ENCODE data around the gene PDCD11. TPM values are rescaled to one million over a fixed set of nuclear protein-coding genes. Genes with fewer than 3 reads are reported as not detected.
"Not testable (repeated sequence)": the region's sequence is repeated elsewhere in the genome, so short reads cannot be mapped to it uniquely, and the experiment has no call there.

Gene PDCD11, protein sequence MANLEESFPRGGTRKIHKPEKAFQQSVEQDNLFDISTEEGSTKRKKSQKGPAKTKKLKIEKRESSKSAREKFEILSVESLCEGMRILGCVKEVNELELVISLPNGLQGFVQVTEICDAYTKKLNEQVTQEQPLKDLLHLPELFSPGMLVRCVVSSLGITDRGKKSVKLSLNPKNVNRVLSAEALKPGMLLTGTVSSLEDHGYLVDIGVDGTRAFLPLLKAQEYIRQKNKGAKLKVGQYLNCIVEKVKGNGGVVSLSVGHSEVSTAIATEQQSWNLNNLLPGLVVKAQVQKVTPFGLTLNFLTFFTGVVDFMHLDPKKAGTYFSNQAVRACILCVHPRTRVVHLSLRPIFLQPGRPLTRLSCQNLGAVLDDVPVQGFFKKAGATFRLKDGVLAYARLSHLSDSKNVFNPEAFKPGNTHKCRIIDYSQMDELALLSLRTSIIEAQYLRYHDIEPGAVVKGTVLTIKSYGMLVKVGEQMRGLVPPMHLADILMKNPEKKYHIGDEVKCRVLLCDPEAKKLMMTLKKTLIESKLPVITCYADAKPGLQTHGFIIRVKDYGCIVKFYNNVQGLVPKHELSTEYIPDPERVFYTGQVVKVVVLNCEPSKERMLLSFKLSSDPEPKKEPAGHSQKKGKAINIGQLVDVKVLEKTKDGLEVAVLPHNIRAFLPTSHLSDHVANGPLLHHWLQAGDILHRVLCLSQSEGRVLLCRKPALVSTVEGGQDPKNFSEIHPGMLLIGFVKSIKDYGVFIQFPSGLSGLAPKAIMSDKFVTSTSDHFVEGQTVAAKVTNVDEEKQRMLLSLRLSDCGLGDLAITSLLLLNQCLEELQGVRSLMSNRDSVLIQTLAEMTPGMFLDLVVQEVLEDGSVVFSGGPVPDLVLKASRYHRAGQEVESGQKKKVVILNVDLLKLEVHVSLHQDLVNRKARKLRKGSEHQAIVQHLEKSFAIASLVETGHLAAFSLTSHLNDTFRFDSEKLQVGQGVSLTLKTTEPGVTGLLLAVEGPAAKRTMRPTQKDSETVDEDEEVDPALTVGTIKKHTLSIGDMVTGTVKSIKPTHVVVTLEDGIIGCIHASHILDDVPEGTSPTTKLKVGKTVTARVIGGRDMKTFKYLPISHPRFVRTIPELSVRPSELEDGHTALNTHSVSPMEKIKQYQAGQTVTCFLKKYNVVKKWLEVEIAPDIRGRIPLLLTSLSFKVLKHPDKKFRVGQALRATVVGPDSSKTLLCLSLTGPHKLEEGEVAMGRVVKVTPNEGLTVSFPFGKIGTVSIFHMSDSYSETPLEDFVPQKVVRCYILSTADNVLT (N-terminal part only)
- total RNA-seq: 21.6 TPM
- long read RNA-seq, partial matches to known transcripts: 28 of 42 reads
- long read RNA-seq, other reads (novel, unspliced or antisense): 13 of 42 reads

DNA sequence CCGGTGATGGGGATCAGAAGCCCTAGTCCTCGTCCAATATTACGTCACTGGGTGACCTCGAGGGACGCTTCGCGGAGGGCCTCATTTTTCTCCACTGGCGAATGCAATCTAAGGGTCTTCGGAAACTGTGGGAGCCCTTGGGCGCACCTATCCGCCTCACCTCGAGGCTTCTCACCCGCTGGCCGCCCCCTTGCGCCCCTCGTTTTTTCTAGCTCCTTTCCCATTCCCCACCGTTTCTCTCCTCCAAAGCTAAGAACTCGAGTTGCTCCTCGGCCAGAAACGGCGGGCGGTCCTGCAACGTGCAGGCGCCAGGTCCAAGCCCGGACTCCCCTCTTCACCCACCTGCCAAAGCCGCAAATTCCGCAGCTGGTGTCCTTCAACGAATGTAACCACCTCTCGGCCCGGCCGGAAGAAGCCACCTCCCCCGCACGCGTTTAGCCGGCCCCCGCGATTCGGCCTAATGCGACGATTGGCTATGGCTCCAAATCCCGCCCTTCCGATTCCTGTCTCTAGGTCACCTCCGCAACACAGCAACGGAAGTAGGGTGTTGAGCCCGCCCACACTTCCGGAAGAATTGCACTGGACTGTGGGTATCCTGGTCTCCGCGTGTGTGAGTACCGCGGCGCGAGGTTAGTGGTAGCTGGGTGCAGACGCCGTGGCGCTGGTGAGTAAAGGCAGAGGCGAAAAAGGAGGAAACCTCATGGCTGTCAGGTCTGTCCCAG, at the start of gene PDCD11, which contains the start of gene ATP5MK:
TSS of gene PDCD11 (plus strand) at position 560 of the 722 bp plus-strand sequence. CDS start 1,801 bp downstream, outside the sequence.
TSS of gene ATP5MK (minus strand) at position 409 of the 722 bp plus-strand sequence. CDS start 4,018 bp downstream, outside the sequence.
- intact Hi-C loops (cut with DNase I): no loop called here
- Histone ChIP-seq H3K4me3 (peak within 1 kb of the TSS; percentile 99), H3K9me3 (no peaks in the 10 kb centered on the region), H3K36me3 (peaks cover 43% of the 10 kb centered on the region), H3K27ac (peak within 1 kb of the TSS; percentile 89), H3K27me3 (ENCODE audit: low read depth) (no peaks in the 10 kb centered on the region), H3K4me1 (peaks cover 36% of the 10 kb centered on the region)
- ATAC-seq (peak; percentile 100), DNase-seq (peak; percentile 99)
- TF ChIP-seq, protein P1, sequence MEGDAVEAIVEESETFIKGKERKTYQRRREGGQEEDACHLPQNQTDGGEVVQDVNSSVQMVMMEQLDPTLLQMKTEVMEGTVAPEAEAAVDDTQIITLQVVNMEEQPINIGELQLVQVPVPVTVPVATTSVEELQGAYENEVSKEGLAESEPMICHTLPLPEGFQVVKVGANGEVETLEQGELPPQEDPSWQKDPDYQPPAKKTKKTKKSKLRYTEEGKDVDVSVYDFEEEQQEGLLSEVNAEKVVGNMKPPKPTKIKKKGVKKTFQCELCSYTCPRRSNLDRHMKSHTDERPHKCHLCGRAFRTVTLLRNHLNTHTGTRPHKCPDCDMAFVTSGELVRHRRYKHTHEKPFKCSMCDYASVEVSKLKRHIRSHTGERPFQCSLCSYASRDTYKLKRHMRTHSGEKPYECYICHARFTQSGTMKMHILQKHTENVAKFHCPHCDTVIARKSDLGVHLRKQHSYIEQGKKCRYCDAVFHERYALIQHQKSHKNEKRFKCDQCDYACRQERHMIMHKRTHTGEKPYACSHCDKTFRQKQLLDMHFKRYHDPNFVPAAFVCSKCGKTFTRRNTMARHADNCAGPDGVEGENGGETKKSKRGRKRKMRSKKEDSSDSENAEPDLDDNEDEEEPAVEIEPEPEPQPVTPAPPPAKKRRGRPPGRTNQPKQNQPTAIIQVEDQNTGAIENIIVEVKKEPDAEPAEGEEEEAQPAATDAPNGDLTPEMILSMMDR (IDR thresholded peaks at IDR 0.05): peak; percentile 27

DNA sequence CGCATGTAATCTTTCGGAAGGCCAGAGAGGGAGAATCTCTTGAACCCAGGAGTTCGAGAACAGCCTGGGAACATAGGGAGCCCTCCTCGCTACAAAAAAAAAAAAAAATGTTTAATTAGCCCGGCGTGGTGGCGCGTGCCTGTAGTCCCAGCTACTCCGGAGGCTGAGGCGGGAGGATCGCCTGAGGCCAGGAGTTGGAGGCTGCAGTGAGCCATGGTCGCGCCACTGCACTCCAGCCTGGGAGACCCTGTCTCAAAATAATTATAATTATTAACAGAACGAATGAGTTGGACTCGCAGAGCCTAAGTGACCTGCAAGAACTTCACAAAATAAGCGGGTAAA, 46.3 kb upstream of the PDCD11 start:
- H3K4me1 ChIP-seq: peaks cover 14% of the 10 kb centered on the region
- DNase-seq (no peak), ATAC-seq (no peak)
- no peaks in the 10 kb centered on the region for H3K27me3 ChIP-seq (ENCODE audit: low read depth)
- H3K36me3 ChIP-seq: peaks cover 36% of the 10 kb centered on the region
- no peaks in the 10 kb centered on the region for H3K9me3 ChIP-seq
- H3K4me3 ChIP-seq: peak overlapping the region; percentile 96
- intact Hi-C loops (cut with DNase I): no loop called here
- peak overlapping the region; percentile 84 for H3K27ac ChIP-seq
- TF ChIP-seq, protein P1 (IDR thresholded peaks at IDR 0.05): no peak

DNA sequence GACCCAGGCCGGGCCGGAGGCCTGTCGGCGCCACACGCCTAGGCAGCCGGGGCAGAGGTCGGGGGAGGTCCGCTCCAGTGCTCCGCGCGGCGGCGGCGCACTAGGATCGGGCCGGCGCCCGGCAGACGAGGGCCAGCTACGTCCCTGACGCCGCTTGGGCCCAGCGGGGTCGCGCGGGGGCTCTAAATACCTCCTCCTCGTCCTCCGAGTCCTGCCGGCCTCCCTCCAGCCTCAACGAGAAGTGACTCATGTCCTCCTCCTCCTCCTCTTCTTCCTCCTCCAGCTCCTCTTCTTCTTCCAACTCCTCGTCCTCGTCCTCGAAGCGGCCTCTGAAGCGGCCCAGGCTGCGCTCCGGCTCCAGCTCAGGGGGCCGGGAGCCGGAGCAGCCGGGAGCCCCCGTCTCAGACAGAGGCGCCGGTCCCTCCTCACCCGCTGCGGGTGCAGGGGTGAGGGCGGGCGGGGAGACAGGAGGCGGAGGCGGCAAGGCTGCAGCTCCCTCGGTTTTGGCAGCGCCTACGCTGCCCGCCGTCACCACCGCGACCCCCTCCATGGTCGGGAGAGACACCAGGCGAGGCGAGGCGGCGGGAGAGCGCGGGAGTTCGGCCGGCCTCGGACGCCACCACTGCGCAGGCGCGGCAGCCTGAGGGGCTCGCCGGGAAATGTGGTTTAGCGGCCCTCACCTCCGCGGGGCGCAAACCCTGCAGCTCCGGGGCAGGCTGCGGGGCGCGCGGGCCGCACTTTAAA, 45.7 kb upstream of the PDCD11 start, which contains the start of gene PCGF6:
TSS of gene PCGF6 (minus strand) at position 624 of the 744 bp plus-strand sequence. CDS start at position 550, 74 bp downstream.
- Histone ChIP-seq H3K4me3 (peak within 1 kb of the TSS; percentile 96), H3K27ac (peak within 1 kb of the TSS; percentile 84), H3K4me1 (peaks cover 14% of the 10 kb centered on the region), H3K36me3 (peaks cover 30% of the 10 kb centered on the region), H3K27me3 (ENCODE audit: low read depth) (no peaks in the 10 kb centered on the region), H3K9me3 (no peaks in the 10 kb centered on the region)
- peak; percentile 85 for DNase-seq
- TF ChIP-seq, protein P1 (IDR thresholded peaks at IDR 0.05): peak; percentile 30
- ATAC-seq: peak; percentile 96 to 99
- intact Hi-C loops (cut with DNase I): no loop called here

DNA sequence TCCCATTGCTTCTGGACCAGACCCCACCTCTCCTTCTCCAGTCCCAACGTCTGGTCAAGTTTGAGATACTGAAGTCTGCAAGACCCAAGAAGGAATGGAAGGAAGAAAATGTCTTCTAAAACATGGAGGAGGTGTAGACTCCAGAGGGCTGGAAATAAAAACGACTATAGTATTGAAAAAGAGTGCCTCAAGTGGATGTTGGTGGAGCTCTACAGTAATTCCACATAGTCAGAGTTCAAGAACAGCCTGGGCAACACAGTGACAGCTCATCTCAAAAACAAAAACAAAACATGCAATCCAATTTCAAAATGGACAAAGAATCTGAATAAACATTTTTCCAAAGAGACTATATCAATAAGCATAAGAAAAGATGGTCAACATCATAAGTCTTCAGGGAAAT, 43.1 kb upstream of the PDCD11 start:
- intact Hi-C loops (cut with DNase I): no loop called here
- Histone ChIP-seq H3K4me3 (no peak overlapping the region), H3K27me3 (ENCODE audit: low read depth) (no peaks in the 10 kb centered on the region), H3K4me1 (peaks cover 14% of the 10 kb centered on the region), H3K9me3 (no peaks in the 10 kb centered on the region), H3K27ac (no peak overlapping the region), H3K36me3 (peaks cover 4% of the 10 kb centered on the region)
- no peak for ATAC-seq
- TF ChIP-seq, protein P1 (IDR thresholded peaks at IDR 0.05): no peak
- DNase-seq: no peak

DNA sequence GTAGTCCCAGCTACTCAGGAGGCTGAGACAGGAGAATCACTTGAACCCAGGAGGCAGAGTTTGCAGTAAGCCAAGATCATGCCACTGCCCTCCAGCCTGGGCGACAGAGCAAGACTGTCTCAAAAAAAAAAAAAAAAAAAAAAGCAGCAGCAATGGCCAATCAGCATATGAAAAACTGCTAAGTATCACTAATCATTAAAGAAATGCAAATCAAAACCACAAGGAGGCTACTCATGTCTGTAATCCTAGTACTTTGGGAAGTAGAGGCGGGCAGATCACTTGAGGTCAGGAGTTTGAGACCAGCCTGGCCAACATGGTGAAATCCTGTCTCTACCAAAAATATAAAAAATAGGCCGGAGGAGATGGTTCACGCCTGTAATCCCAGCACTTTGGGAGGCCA, 41.9 kb upstream of the PDCD11 start:
- DNase-seq; H3K4me3 ChIP-seq; H3K36me3 ChIP-seq; H3K27me3 ChIP-seq (ENCODE audit: low read depth); H3K9me3 ChIP-seq; H3K27ac ChIP-seq; intact Hi-C loops (cut with DNase I); ATAC-seq: not testable (repeated sequence)
- H3K4me1 ChIP-seq: peaks cover 14% of the 10 kb centered on the region

Measured in lower lobe of right lung (tissue), 2 donors.